Right forelimb (tissue), 1 donor: ENCODE measurements around the gene PIK3CA.
"Not testable (repeated sequence)": the region's sequence is repeated elsewhere in the genome, so short reads cannot be mapped to it uniquely, and the experiment has no call there.

Experiments used
- DNase-seq: peaks from one replicate; pipeline ENCODE4 v3.0.0-alpha.2; 2018

Gene PIK3CA

GRCh38 chr3:179265875-179266274 lies 117.7 kb downstream of the PIK3CA start:
- no peak for DNase-seq

GRCh38 chr3:179266701-179267211 lies 118.6 kb downstream of the PIK3CA start:
- DNase-seq = no peak

- DNase-seq = no peak
These were observed 120.4 kb downstream of the PIK3CA start for GRCh38 chr3:179268400-179269051.

GRCh38 chr3:179269152-179269707 lies 121.1 kb downstream of the PIK3CA start:
- DNase-seq = no peak

GRCh38 chr3:179272385-179272784 lies 124.2 kb downstream of the PIK3CA start:
- no peak for DNase-seq

GRCh38 chr3:179274434-179274833 lies 126.3 kb downstream of the PIK3CA start:
- not testable (repeated sequence) for DNase-seq

GRCh38 chr3:179276001-179276400 lies 127.8 kb downstream of the PIK3CA start:
- no peak for DNase-seq

DNA sequence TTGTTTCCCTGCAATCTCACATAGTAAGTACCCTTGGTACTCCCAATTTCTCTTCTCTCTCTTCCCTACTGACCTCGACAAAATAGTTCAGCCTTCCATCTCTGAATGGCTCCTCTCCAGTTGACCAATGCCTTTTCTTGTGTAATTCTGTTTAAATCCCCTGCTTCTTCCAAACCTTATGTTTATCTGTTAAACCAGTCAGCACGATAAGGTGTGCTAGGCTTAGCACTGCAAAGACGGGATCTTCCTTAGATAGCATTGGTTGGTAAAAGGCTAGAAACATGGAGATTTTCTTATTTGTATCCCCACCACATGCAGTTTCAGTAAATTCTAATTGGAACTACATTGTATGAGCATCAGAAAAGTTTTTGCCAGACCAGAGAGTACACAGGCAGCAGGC lies 128.6 kb downstream of the PIK3CA start:
- DNase-seq = no peak

DNA sequence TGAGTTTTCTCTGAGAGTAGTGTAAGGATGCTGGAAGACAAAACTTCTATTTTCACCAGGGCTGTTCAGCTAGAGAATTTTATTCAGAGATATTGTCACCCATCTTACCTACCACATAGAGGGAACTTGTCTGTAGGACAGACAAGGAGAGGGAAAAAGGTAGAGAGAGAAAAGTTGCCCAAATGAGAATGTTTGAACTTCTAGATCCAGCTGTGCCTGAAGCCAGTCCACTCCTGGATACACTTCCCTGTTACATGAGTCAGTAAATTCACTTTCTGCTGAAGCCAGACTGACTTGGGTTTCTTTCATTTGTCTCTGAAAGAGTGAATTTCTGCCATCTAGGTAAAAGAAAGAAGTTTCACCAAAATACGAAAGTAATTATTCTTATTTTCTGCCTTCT lies 130.0 kb downstream of the PIK3CA start:
- DNase-seq = no peak

DNA sequence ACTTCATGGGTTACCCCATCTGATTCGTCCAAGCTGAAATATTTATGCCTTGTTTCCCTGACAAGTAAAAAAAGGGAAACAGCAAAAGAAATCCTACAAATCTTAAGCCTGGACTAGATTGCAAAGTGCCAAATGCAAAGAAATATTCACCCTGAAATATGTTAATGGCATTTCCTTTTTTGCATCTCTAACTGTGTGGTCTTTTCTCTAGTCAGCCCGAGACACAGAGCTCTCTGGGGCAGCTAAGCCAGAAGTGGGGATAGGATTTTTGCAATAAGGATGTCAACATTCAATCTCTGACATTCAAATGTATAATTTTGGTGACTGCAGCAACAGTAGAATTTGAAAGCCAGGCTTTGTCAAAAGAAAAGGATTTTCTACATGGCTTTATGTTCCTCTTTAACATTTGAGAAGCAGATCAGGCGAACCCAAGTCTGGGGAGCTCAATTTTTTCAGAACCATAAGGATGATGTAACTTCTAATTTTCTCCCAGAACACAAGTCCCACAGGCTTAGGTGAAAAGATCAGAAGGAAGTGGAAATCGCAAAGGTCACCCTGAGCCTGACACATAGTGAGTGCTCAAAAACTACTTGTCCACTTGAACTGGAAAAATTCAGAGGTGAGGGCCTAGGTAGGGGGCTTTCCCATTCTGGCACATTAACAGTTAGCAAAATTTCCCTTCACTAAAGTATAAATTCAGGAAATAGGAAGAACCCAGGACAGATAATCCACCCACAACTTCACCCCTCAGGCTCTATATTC lies 131.0 kb downstream of the PIK3CA start:
- DNase-seq = no peak

- DNase-seq = no peak
These were observed 131.7 kb downstream of the PIK3CA start for GRCh38 chr3:179279837-179280236.

GRCh38 chr3:179281825-179282224 lies 133.7 kb downstream of the PIK3CA start:
- no peak for DNase-seq

- no peak for DNase-seq
These were observed 138.2 kb downstream of the PIK3CA start for GRCh38 chr3:179286331-179286730.

DNA sequence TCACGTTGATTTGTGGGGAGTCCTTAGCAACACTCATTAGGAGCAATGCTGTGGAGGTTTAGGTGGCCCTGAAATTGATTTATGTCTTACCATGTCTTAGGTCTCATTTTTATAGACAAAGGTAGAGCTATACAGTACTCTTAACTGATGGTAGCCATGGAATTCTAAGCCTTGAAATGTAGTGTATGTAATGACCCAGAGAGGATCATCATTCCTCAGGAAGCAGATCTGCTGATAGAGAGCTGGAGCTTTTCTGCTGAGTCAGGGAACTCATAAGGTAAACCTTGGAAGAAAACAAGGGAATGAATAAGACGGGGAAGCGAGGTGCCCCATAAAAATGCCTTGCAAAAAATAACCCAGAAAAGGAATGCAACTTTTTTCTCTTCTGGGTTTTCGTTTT lies 140.7 kb downstream of the PIK3CA start:
- no peak for DNase-seq

DNA sequence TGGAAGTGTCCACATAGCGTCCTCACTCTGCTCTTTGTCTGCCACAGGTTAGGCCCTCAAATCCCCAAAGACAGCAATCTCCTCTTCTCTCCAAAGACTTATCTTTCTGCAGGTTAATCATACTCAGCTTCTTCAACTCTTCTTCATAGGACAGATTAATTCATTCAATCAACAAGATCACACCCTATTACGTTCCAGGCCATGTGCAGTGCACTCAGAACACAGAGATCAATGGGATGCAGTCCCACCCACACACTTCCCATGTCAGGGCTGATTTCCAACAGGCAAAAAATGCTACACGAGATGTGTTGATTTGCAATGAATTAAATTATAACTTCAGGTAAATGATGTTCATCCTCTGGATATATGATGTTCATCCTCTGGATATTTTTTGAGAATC lies 141.1 kb downstream of the PIK3CA start:
- DNase-seq = no peak
